ENCODE measurements around the gene WNT11.
"Not testable (repeated sequence)": the region's sequence is repeated elsewhere in the genome, so short reads cannot be mapped to it uniquely, and the experiment has no call there.

WNT11 gene

GRCh38 chr11:76201672-76202412, 4.5 kb downstream of the WNT11 start:
- in situ Hi-C loops (cut with HindIII; ENCODE audit: low pct_unique_long_range_greater_than_20kb, low sequenced_read_pairs): no loop called here
- DNase-seq (ENCODE audit: low read depth in 1 of 2, low spot score in 1 of 2): no peak
- TF ChIP-seq JUND (IDR thresholded peaks at IDR 0.05; ENCODE audit: low read depth): no peak

GRCh38 chr11:76201056-76201455, 5.2 kb downstream of the WNT11 start:
- in situ Hi-C loops (cut with HindIII; ENCODE audit: low pct_unique_long_range_greater_than_20kb, low sequenced_read_pairs): no loop called here
- TF ChIP-seq JUND (IDR thresholded peaks at IDR 0.05; ENCODE audit: low read depth): no peak
- DNase-seq (ENCODE audit: low read depth in 1 of 2, low spot score in 1 of 2): no peak

GRCh38 chr11:76200006-76200940, 6.0 kb downstream of the WNT11 start:
- TF ChIP-seq JUND (IDR thresholded peaks at IDR 0.05; ENCODE audit: low read depth): no peak
- DNase-seq (ENCODE audit: low read depth in 1 of 2, low spot score in 1 of 2): no peak
- in situ Hi-C loops (cut with HindIII; ENCODE audit: low pct_unique_long_range_greater_than_20kb, low sequenced_read_pairs): no loop called here

GRCh38 chr11:76198691-76199090, 7.6 kb downstream of the WNT11 start:
- in situ Hi-C loops (cut with HindIII; ENCODE audit: low pct_unique_long_range_greater_than_20kb, low sequenced_read_pairs); DNase-seq (ENCODE audit: low read depth in 1 of 2, low spot score in 1 of 2): not testable (repeated sequence)

- DNase-seq (ENCODE audit: low read depth in 1 of 2, low spot score in 1 of 2): no peak
- in situ Hi-C loops (cut with HindIII; ENCODE audit: low pct_unique_long_range_greater_than_20kb, low sequenced_read_pairs): no loop called here
- TF ChIP-seq JUND (IDR thresholded peaks at IDR 0.05; ENCODE audit: low read depth): no peak
Observed at GRCh38 chr11:76197941-76198640, 8.2 kb downstream of the WNT11 start.

GRCh38 chr11:76197332-76197731, 9.0 kb downstream of the WNT11 start:
- no peak for TF ChIP-seq JUND (IDR thresholded peaks at IDR 0.05; ENCODE audit: low read depth)
- no peak for DNase-seq (ENCODE audit: low read depth in 1 of 2, low spot score in 1 of 2)
- in situ Hi-C loops (cut with HindIII; ENCODE audit: low pct_unique_long_range_greater_than_20kb, low sequenced_read_pairs): no loop called here

- in situ Hi-C loops (cut with HindIII; ENCODE audit: low pct_unique_long_range_greater_than_20kb, low sequenced_read_pairs): no loop called here
Observed at GRCh38 chr11:76196849-76197248, 9.5 kb downstream of the WNT11 start.

GRCh38 chr11:76194872-76195668, 11.2 kb downstream of the WNT11 start:
- in situ Hi-C loops (cut with HindIII; ENCODE audit: low pct_unique_long_range_greater_than_20kb, low sequenced_read_pairs): no loop called here
- no peak for DNase-seq (ENCODE audit: low read depth in 1 of 2, low spot score in 1 of 2)
- no peak for TF ChIP-seq JUND (IDR thresholded peaks at IDR 0.05; ENCODE audit: low read depth)

More at GRCh38 chr11:76196849-76197248, 9.5 kb downstream of the WNT11 start:
- DNase-seq (ENCODE audit: low read depth in 1 of 2, low spot score in 1 of 2): no peak
- TF ChIP-seq JUND (IDR thresholded peaks at IDR 0.05; ENCODE audit: low read depth): no peak

- in situ Hi-C loops (cut with HindIII; ENCODE audit: low pct_unique_long_range_greater_than_20kb, low sequenced_read_pairs): no loop called here
- no peak for DNase-seq (ENCODE audit: low read depth in 1 of 2, low spot score in 1 of 2)
Observed at GRCh38 chr11:76193219-76193618, 13.1 kb downstream of the WNT11 start.

GRCh38 chr11:76190376-76190775, 15.9 kb downstream of the WNT11 start:
- DNase-seq (ENCODE audit: low read depth in 1 of 2, low spot score in 1 of 2): no peak
- in situ Hi-C loops (cut with HindIII; ENCODE audit: low pct_unique_long_range_greater_than_20kb, low sequenced_read_pairs): no loop called here
- TF ChIP-seq JUND (IDR thresholded peaks at IDR 0.05; ENCODE audit: low read depth): no peak

More at GRCh38 chr11:76193219-76193618, 13.1 kb downstream of the WNT11 start:
- TF ChIP-seq JUND (IDR thresholded peaks at IDR 0.05; ENCODE audit: low read depth): no peak

GRCh38 chr11:76189682-76190081, 16.6 kb downstream of the WNT11 start:
- no peak for DNase-seq (ENCODE audit: low read depth in 1 of 2, low spot score in 1 of 2)
- in situ Hi-C loops (cut with HindIII; ENCODE audit: low pct_unique_long_range_greater_than_20kb, low sequenced_read_pairs): no loop called here
- TF ChIP-seq JUND (IDR thresholded peaks at IDR 0.05; ENCODE audit: low read depth): no peak

- in situ Hi-C loops (cut with HindIII; ENCODE audit: low pct_unique_long_range_greater_than_20kb, low sequenced_read_pairs): no loop called here
- DNase-seq (ENCODE audit: low read depth in 1 of 2, low spot score in 1 of 2): no peak
- no peak for TF ChIP-seq JUND (IDR thresholded peaks at IDR 0.05; ENCODE audit: low read depth)
Observed at GRCh38 chr11:76188873-76189272, 17.4 kb downstream of the WNT11 start.
